HepG2 (cell line): Measurements from ENCODE around the gene SLC13A3.

Source experiments
- MTA1 ChIP-seq: sonication (generic); formaldehyde crosslinking; IDR thresholded peaks from 2 replicates; pipeline ENCODE4 v1.4.0; 2020; ENCODE audit warnings: missing genetic modification reagents, mild to moderate bottlenecking, borderline replicate concordance
- SMC3 ChIP-seq: IDR thresholded peaks from 2 replicates; pipeline ENCODE4 v1.6.1; 2011; ENCODE audit warnings: low read length, improper control_type of control experiment
- ZBTB2 ChIP-seq: sonication (generic); formaldehyde crosslinking; IDR thresholded peaks from 2 replicates; pipeline ENCODE4 v1.8.0; 2022; ENCODE audit warnings: low read depth, missing genetic modification reagents

- TF ChIP-seq SMC3 = no peak
- TF ChIP-seq ZBTB2 (CRISPR knock-in tag) = no peak
- TF ChIP-seq MTA1 (CRISPR knock-in tag) = no peak
Observed at GRCh38 chr20:46550461-46550860, 100.8 kb downstream of the SLC13A3 start, which contains the start of gene OCSTAMP.
